Smooth muscle cell (in vitro differentiated cells): Measurements from ENCODE around the gene CA12. TPM values are rescaled to one million over a fixed set of nuclear protein-coding genes. Genes with fewer than 3 reads are reported as not detected.

Experiments used
- DNase-seq: peaks from one replicate; lab custom pipeline; 2025; ENCODE audit not compliant: unreplicated experiment; lab: John Stamatoyannopoulos, UW
- H2AFZ ChIP-seq: fragments of 200-600 bp; sonication (generic); 2 replicates; pipeline ENCODE4 v1.6.0; 2016; ENCODE audit warnings: antibody characterized with exemption, low read depth, mild to moderate bottlenecking
- H3F3A ChIP-seq: fragments of 200-600 bp; sonication (generic); 2 replicates; pipeline ENCODE4 v1.6.0; 2017; ENCODE audit warnings: antibody characterized with exemption, low read depth
- H3K27ac ChIP-seq: fragments of 200-600 bp; sonication (generic); 2 replicates; pipeline ENCODE4 v1.5.1; 2016; ENCODE audit warnings: low read depth, mild to moderate bottlenecking
- H3K27me3 ChIP-seq: fragments of 200-600 bp; sonication (generic); 2 replicates; pipeline ENCODE4 v1.6.1; 2016; ENCODE audit warnings: low read depth, mild to moderate bottlenecking
- H3K36me3 ChIP-seq: fragments of 200-600 bp; sonication (generic); 2 replicates; pipeline ENCODE4 v1.5.1; 2016; ENCODE audit warnings: low read depth
- H3K4me1 ChIP-seq: fragments of 200-600 bp; sonication (generic); 2 replicates; pipeline ENCODE4 v1.5.1; 2016; ENCODE audit warnings: low read depth
- H3K4me2 ChIP-seq: fragments of 200-600 bp; sonication (generic); 2 replicates; pipeline ENCODE4 v1.6.0; 2016; ENCODE audit warnings: mild to moderate bottlenecking
- H3K4me3 ChIP-seq: fragments of 200-600 bp; sonication (generic); 2 replicates; pipeline ENCODE4 v1.5.1; 2016; ENCODE audit warnings: mild to moderate bottlenecking
- H3K79me2 ChIP-seq: fragments of 200-600 bp; sonication (generic); 2 replicates; pipeline ENCODE4 v1.6.0; 2016; ENCODE audit warnings: low read depth, mild to moderate bottlenecking
- H3K9ac ChIP-seq: fragments of 200-600 bp; sonication (generic); 2 replicates; pipeline ENCODE4 v1.6.0; 2016; ENCODE audit warnings: low read depth
- H3K9me3 ChIP-seq: fragments of 200-600 bp; sonication (generic); replicated peaks from 2 replicates; pipeline ENCODE4 v1.5.1; 2016; ENCODE audit warnings: low read depth
- H4K20me1 ChIP-seq: fragments of 200-600 bp; sonication (generic); 2 replicates; pipeline ENCODE4 v1.6.0; 2016; ENCODE audit warnings: low read depth
- CTCF ChIP-seq: fragments of 200-600 bp; sonication (generic); IDR thresholded peaks from 2 replicates; pipeline ENCODE4 v1.5.1; 2017; ENCODE audit warnings: borderline replicate concordance, mild to moderate bottlenecking, antibody characterized with exemption; ENCODE audit not compliant: insufficient read depth, poor library complexity, severe bottlenecking
- WGBS: methylation state at CpG from one replicate; pipeline ENCODE4 v1.1.7; 2016; ENCODE audit warnings: low lambda C conversion rate; 5-methylcytosine and 5-hydroxymethylcytosine counted together
- polyA plus RNA-seq: library from polyadenylated mRNA; unstranded; fragments of >200 nt; fragmentation: Nextera tagmentation; extraction: Ambion mirVana; gene quantifications from 2 replicates; pipeline ENCODE4 v1.2.1, GENCODE V29; 2016
- total RNA-seq: library from RNA; depleted of rRNA; stranded (reverse); fragments of >200 nt; gene quantifications from 2 replicates; pipeline ENCODE4 v1.2.3, GENCODE V29; 2014

The CA12 gene
- total and polyA plus RNA-seq, 2 experiments from 2014 or later: 13.5 to 14.0 TPM

- H3K4me1 ChIP-seq: no peaks in the 10 kb centered on the region
- no peaks in the 10 kb centered on the region for H3K9me3 ChIP-seq
- no peak overlapping the region for H2AFZ ChIP-seq
- no peaks in the 10 kb centered on the region for H3F3A ChIP-seq
- no peak overlapping the region for H3K27ac ChIP-seq
- no peaks in the 10 kb centered on the region for H4K20me1 ChIP-seq
- no peaks in the 10 kb centered on the region for H3K36me3 ChIP-seq
- DNase-seq: no peak
- H3K9ac ChIP-seq: no peak overlapping the region
- 85% methylated on average over 8 of the region's 8 CpGs for WGBS
- H3K4me2 ChIP-seq: no peak overlapping the region
- no peak for TF ChIP-seq CTCF
- no peak overlapping the region for H3K4me3 ChIP-seq
- no peaks in the 10 kb centered on the region for H3K79me2 ChIP-seq
- H3K27me3 ChIP-seq: no peaks in the 10 kb centered on the region
These were observed 28.4 kb downstream of the CA12 start for GRCh38 chr15:63353261-63353660.

GRCh38 chr15:63352808-63353207 is 28.8 kb downstream of the CA12 start:
- WGBS: 94% methylated on average over 4 of the region's 4 CpGs

GRCh38 chr15:63351170-63351569 is 30.5 kb downstream of the CA12 start:
- no peaks in the 10 kb centered on the region for H3K36me3 ChIP-seq
- no peaks in the 10 kb centered on the region for H3K79me2 ChIP-seq
- no peak for TF ChIP-seq CTCF
- WGBS: 100% methylated on average over 4 of the region's 4 CpGs
- no peaks in the 10 kb centered on the region for H3K9me3 ChIP-seq
- no peak overlapping the region for H3K4me3 ChIP-seq
- H3K4me1 ChIP-seq: peaks cover 16% of the 10 kb centered on the region
- peaks cover 10% of the 10 kb centered on the region for H3F3A ChIP-seq
- no peak for DNase-seq
- H3K27ac ChIP-seq: no peak overlapping the region
- H4K20me1 ChIP-seq: no peaks in the 10 kb centered on the region
- H3K27me3 ChIP-seq: no peaks in the 10 kb centered on the region
- no peak overlapping the region for H3K4me2 ChIP-seq
- no peak overlapping the region for H2AFZ ChIP-seq
- H3K9ac ChIP-seq: no peak overlapping the region

More at GRCh38 chr15:63352808-63353207, 28.8 kb downstream of the CA12 start:
- no peak overlapping the region for H3K4me2 ChIP-seq
- no peak overlapping the region for H3K9ac ChIP-seq
- H4K20me1 ChIP-seq: no peaks in the 10 kb centered on the region
- no peak for TF ChIP-seq CTCF
- no peaks in the 10 kb centered on the region for H3F3A ChIP-seq
- peaks cover 1% of the 10 kb centered on the region for H3K4me1 ChIP-seq
- H3K79me2 ChIP-seq: no peaks in the 10 kb centered on the region
- no peak for DNase-seq
- no peaks in the 10 kb centered on the region for H3K36me3 ChIP-seq
- H3K4me3 ChIP-seq: no peak overlapping the region
- H3K9me3 ChIP-seq: no peaks in the 10 kb centered on the region
- H3K27me3 ChIP-seq: no peaks in the 10 kb centered on the region
- H3K27ac ChIP-seq: no peak overlapping the region
- H2AFZ ChIP-seq: no peak overlapping the region

- H3K9ac ChIP-seq: no peak overlapping the region
- H3K9me3 ChIP-seq: no peaks in the 10 kb centered on the region
- no peak overlapping the region for H2AFZ ChIP-seq
- H3K27me3 ChIP-seq: no peaks in the 10 kb centered on the region
- H3F3A ChIP-seq: peaks cover 10% of the 10 kb centered on the region
- H3K4me3 ChIP-seq: no peak overlapping the region
- no peak overlapping the region for H3K27ac ChIP-seq
- no peak overlapping the region for H3K4me2 ChIP-seq
- H3K4me1 ChIP-seq: peaks cover 16% of the 10 kb centered on the region
- no peaks in the 10 kb centered on the region for H3K79me2 ChIP-seq
- H3K36me3 ChIP-seq: no peaks in the 10 kb centered on the region
- no peak for TF ChIP-seq CTCF
- H4K20me1 ChIP-seq: no peaks in the 10 kb centered on the region
- 89% methylated on average over 5 of the region's 5 CpGs for WGBS
- DNase-seq: no peak
These were observed 31.4 kb downstream of the CA12 start for GRCh38 chr15:63350178-63350621.
